HepG2 (cell line): Measurements from ENCODE around the gene PRKCE. TPM values are rescaled to one million over a fixed set of nuclear protein-coding genes. Genes with fewer than 3 reads are reported as not detected.

ENCODE experiments used
- ATAC-seq: fragments of 200-7000 bp; cut with Tn5 transposase; 3 replicates; pipeline ENCODE4 v1.9.1; 2020; ENCODE audit warnings: mild to moderate bottlenecking, moderate library complexity
- BruUV-seq: library from RNA; stranded (reverse); fragments of 400-500 nt; replicated peaks from 2 replicates; lab custom pipeline; 2021; lab: Mats Ljungman, UMichigan
- CTCF ChIA-PET: fragments of 300-600 bp; formaldehyde crosslinking; extraction: SDS; loops from one replicate; lab custom pipeline; 2021; ENCODE audit warnings: low total read pairs, inconsistent platforms, low intra/inter-chr PET ratio; lab: Yijun Ruan, JAX
- POLR2A ChIA-PET: fragments of 350-600 bp; sonication (Branson Sonifier 250); formaldehyde crosslinking; loops from one replicate; lab custom pipeline; 2020; ENCODE audit warnings: antibody characterized with exemption, inconsistent platforms; lab: Yijun Ruan, JAX
- DNase-seq: peaks from one replicate; pipeline ENCODE4 v3.0.0-alpha.2; 2015; ENCODE audit warnings: low spot score
- FAIRE-seq: peaks from 3 replicates; lab custom pipeline; 2011; peaks lifted over from hg19 to GRCh38; lab: Jason Lieb, UNC
- H2AFZ ChIP-seq: one replicate; pipeline ENCODE4 v1.6.1; 2011; ENCODE audit warnings: low read length, inconsistent platforms
- H3K27ac ChIP-seq: fragments of 300-600 bp; 3 replicates; pipeline ENCODE4 v1.8.0; 2011; ENCODE audit warnings: mixed run types, mild to moderate bottlenecking, mixed read lengths, low read length, inconsistent platforms; ENCODE audit not compliant: insufficient read depth; ENCODE audit errors: extremely low read length
- H3K27me3 ChIP-seq, 2 experiments: fragments of 200-600 bp in 1 of 2; 2 replicates in 1 of 2; 3 replicates in 1 of 2; pipeline versions ENCODE4 v1.6.0 to v1.8.0; 2011; ENCODE audit warnings: low read length in 2 of 2, mild to moderate bottlenecking in 2 of 2, moderate library complexity in 2 of 2, inconsistent platforms in 1 of 2; ENCODE audit not compliant: insufficient read depth in 2 of 2, control insufficient read depth in 1 of 2
- H3K36me3 ChIP-seq, 2 experiments: fragments of 200-600 bp in 1 of 2; replicated peaks in 1 of 2; 2 replicates in 1 of 2; 3 replicates in 1 of 2; pipeline versions ENCODE4 v1.5.1 to v1.8.0; 2011; ENCODE audit warnings: low read length in 2 of 2, inconsistent platforms in 1 of 2; ENCODE audit not compliant: insufficient read depth in 2 of 2, control insufficient read depth in 1 of 2
- H3K4me1 ChIP-seq: 2 replicates; pipeline ENCODE4 v1.5.1; 2012; ENCODE audit warnings: low read length, inconsistent platforms; ENCODE audit not compliant: insufficient read depth
- H3K4me2 ChIP-seq: 2 replicates; pipeline ENCODE4 v1.6.0; 2011; ENCODE audit warnings: low read depth, low read length, inconsistent platforms
- H3K4me3 ChIP-seq, 3 experiments: fragments of 200-600 bp in 1 of 3; sonication (generic), shearing (Covaris generic) in 1 of 3; replicated peaks in 1 of 3; 2 replicates each; pipeline ENCODE4 v1.5.1; 2011 to 2016; ENCODE audit warnings: low read length in 3 of 3, inconsistent platforms in 2 of 3, low read depth in 2 of 3, mild to moderate bottlenecking in 2 of 3, control low read depth in 1 of 3, mixed read lengths in 1 of 3; ENCODE audit not compliant: insufficient read depth in 1 of 3
- H3K79me2 ChIP-seq: one replicate; pipeline ENCODE4 v1.6.1; 2011; ENCODE audit warnings: low read length, inconsistent platforms; ENCODE audit not compliant: insufficient read depth
- H3K9ac ChIP-seq: 2 replicates; pipeline ENCODE4 v1.6.0; 2011; ENCODE audit warnings: mild to moderate bottlenecking, low read depth, low read length, inconsistent platforms; ENCODE audit not compliant: insufficient read depth
- H3K9me3 ChIP-seq: 2 replicates; pipeline ENCODE4 v1.5.1; 2012; ENCODE audit warnings: mild to moderate bottlenecking, low read length
- H4K20me1 ChIP-seq: 2 replicates; pipeline ENCODE4 v1.6.0; 2011; ENCODE audit warnings: inconsistent platforms, mild to moderate bottlenecking, low read length, moderate library complexity; ENCODE audit not compliant: insufficient read depth
- HIVEP1 ChIP-seq: sonication (generic); formaldehyde crosslinking; IDR thresholded peaks from 2 replicates; pipeline ENCODE4 v1.4.0; 2020; ENCODE audit warnings: mild to moderate bottlenecking, missing genetic modification reagents
- MYC ChIP-seq: sonication (generic); formaldehyde crosslinking; IDR thresholded peaks from 2 replicates; pipeline ENCODE4 v1.9.0; 2021; ENCODE audit warnings: missing genetic modification reagents, borderline replicate concordance
- MYNN ChIP-seq: sonication (generic); formaldehyde crosslinking; IDR thresholded peaks from 2 replicates; pipeline ENCODE4 v1.4.0; 2020; ENCODE audit warnings: mild to moderate bottlenecking, low read depth, missing genetic modification reagents
- TAF1 ChIP-seq: sonication (generic); formaldehyde crosslinking; IDR thresholded peaks from 2 replicates; pipeline ENCODE4 v1.4.0; 2020; ENCODE audit warnings: missing genetic modification reagents
- ZNF276 ChIP-seq: sonication (generic); formaldehyde crosslinking; IDR thresholded peaks from 2 replicates; pipeline ENCODE4 v1.4.0; 2020; ENCODE audit warnings: mild to moderate bottlenecking, low read depth, missing genetic modification reagents
- ZNF572 ChIP-seq: sonication (generic); formaldehyde crosslinking; IDR thresholded peaks from 2 replicates; pipeline ENCODE4 v1.5.1; 2020; ENCODE audit warnings: mild to moderate bottlenecking, missing genetic modification reagents
- ZNF678 ChIP-seq: sonication (generic); formaldehyde crosslinking; IDR thresholded peaks from 2 replicates; pipeline ENCODE4 v1.4.0; 2020; ENCODE audit warnings: mild to moderate bottlenecking, missing genetic modification reagents
- WGBS: methylation state at CpG from one replicate; pipeline ENCODE4 v1.1.6; 2017; ENCODE audit warnings: low lambda C conversion rate; 5-methylcytosine and 5-hydroxymethylcytosine counted together
- in situ Hi-C: cut with HindIII; loops from 2 replicates; pipeline ENCODE4 v1.10.0; 2017; ENCODE audit warnings: low pct_unique_long_range_greater_than_20kb; ENCODE audit not compliant: extremely low pct_ligation_motif_present
- intact Hi-C: fragments of 100-400 bp; cut with micrococcal nuclease; formaldehyde crosslinking; loops from one replicate; pipeline ENCODE4 v1.10.0; 2022; ENCODE audit not compliant: unreplicated experiment
- polyA plus RNA-seq, 8 experiments: library from polyadenylated mRNA; depleted of rRNA in 3 of 8; stranded (reverse) in 7 of 8; unstranded in 1 of 8; fragments of >200 nt; fragmentation: Illumina TruSeq in 4 of 8; extraction: Trizol in 4 of 8; gene quantifications; 2 replicates each; pipeline versions ENCODE4 v1.2.1 to v1.2.3, GENCODE V29; 2011 to 2016; ENCODE audit warnings: low read depth in 4 of 8, missing spikeins in 1 of 8, mixed read lengths in 1 of 8; ENCODE audit not compliant: insufficient read depth in 1 of 8
- total RNA-seq, 5 experiments: library from RNA; depleted of rRNA; stranded (reverse); fragments of >200 nt; fragmentation: Illumina TruSeq; extraction: Trizol; gene quantifications; 2 replicates each; pipeline ENCODE4 v1.2.3, GENCODE V29; 2016; ENCODE audit warnings: low read depth in 1 of 5
- TF ChIP-seq, protein P1 (sequence below): sonication (generic); formaldehyde crosslinking; IDR thresholded peaks from 2 replicates; pipeline ENCODE4 v1.8.1; 2022; ENCODE audit warnings: low read depth, mild to moderate bottlenecking, missing genetic modification reagents
- TF ChIP-seq, protein P2 (sequence below): IDR thresholded peaks from 2 replicates; pipeline ENCODE4 v1.6.1; 2016; ENCODE audit warnings: missing compliant biosample characterization, missing genetic modification reagents, borderline replicate concordance
- TF ChIP-seq, protein P3 (sequence below): sonication (generic); formaldehyde crosslinking; IDR thresholded peaks from 2 replicates; pipeline ENCODE4 v1.4.0; 2020; ENCODE audit warnings: missing genetic modification reagents

PRKCE gene
- total and polyA plus RNA-seq, 2 of the 13 experiments (the other 11 are each of a cell fraction or from before 2014, with no cell fraction given), result 1.0 to 3.9 TPM

GRCh38 chr2:45652090-45653031 lies 886 bp downstream of the PRKCE start:
- Histone ChIP-seq H3K9me3 (no peaks in the 10 kb centered on the region), H4K20me1 (no peaks in the 10 kb centered on the region), H3K4me3 (peak overlapping the region; percentile 80 to 89 (median 82)), H3K4me2 (peak overlapping the region; percentile 94), H3K27ac (no peak overlapping the region), H3K79me2 (no peaks in the 10 kb centered on the region), H3K9ac (no peak overlapping the region), H3K4me1 (peaks cover 42% of the 10 kb centered on the region), H3K36me3 (no peaks in the 10 kb centered on the region), H3K27me3 (peaks cover 0 to 15% of the 10 kb centered on the region in 2 experiments; a peak in 2 of 5 replicates), H2AFZ (no peak overlapping the region)
- in situ Hi-C loops (no loop called here), intact Hi-C loops (no loop called here)
- BruUV-seq, result no TSS peak
- DNase-seq (no peak), ATAC-seq (no peak), FAIRE-seq (no peak)
- ChIA-PET CTCF (no interaction called here), POLR2A (interaction anchor here (0.6 kb wide), 1 partner anchor 28 kb away, joined by 3 read pairs; no protein-coding TSS in a partner anchor)
- 71% methylated on average over 48 of the region's 53 CpGs for WGBS
- TF ChIP-seq MYC (CRISPR knock-in tag), result no peak
- TF ChIP-seq, protein P1, sequence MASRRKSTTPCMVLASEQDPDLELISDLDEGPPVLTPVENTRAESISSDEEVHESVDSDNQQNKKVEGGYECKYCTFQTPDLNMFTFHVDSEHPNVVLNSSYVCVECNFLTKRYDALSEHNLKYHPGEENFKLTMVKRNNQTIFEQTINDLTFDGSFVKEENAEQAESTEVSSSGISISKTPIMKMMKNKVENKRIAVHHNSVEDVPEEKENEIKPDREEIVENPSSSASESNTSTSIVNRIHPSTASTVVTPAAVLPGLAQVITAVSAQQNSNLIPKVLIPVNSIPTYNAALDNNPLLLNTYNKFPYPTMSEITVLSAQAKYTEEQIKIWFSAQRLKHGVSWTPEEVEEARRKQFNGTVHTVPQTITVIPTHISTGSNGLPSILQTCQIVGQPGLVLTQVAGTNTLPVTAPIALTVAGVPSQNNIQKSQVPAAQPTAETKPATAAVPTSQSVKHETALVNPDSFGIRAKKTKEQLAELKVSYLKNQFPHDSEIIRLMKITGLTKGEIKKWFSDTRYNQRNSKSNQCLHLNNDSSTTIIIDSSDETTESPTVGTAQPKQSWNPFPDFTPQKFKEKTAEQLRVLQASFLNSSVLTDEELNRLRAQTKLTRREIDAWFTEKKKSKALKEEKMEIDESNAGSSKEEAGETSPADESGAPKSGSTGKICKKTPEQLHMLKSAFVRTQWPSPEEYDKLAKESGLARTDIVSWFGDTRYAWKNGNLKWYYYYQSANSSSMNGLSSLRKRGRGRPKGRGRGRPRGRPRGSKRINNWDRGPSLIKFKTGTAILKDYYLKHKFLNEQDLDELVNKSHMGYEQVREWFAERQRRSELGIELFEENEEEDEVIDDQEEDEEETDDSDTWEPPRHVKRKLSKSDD, result no peak
- TF ChIP-seq TAF1, result no peak
- no peak for TF ChIP-seq MYNN
- TF ChIP-seq, protein P2, sequence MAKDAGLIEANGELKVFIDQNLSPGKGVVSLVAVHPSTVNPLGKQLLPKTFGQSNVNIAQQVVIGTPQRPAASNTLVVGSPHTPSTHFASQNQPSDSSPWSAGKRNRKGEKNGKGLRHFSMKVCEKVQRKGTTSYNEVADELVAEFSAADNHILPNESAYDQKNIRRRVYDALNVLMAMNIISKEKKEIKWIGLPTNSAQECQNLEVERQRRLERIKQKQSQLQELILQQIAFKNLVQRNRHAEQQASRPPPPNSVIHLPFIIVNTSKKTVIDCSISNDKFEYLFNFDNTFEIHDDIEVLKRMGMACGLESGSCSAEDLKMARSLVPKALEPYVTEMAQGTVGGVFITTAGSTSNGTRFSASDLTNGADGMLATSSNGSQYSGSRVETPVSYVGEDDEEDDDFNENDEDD (CRISPR knock-in tag), result no peak
- TF ChIP-seq ZNF572, result no peak
- TF ChIP-seq ZNF276 (CRISPR knock-in tag), result peak; percentile 25; the same call in 1 of the 2 replicates
- TF ChIP-seq, protein P3, sequence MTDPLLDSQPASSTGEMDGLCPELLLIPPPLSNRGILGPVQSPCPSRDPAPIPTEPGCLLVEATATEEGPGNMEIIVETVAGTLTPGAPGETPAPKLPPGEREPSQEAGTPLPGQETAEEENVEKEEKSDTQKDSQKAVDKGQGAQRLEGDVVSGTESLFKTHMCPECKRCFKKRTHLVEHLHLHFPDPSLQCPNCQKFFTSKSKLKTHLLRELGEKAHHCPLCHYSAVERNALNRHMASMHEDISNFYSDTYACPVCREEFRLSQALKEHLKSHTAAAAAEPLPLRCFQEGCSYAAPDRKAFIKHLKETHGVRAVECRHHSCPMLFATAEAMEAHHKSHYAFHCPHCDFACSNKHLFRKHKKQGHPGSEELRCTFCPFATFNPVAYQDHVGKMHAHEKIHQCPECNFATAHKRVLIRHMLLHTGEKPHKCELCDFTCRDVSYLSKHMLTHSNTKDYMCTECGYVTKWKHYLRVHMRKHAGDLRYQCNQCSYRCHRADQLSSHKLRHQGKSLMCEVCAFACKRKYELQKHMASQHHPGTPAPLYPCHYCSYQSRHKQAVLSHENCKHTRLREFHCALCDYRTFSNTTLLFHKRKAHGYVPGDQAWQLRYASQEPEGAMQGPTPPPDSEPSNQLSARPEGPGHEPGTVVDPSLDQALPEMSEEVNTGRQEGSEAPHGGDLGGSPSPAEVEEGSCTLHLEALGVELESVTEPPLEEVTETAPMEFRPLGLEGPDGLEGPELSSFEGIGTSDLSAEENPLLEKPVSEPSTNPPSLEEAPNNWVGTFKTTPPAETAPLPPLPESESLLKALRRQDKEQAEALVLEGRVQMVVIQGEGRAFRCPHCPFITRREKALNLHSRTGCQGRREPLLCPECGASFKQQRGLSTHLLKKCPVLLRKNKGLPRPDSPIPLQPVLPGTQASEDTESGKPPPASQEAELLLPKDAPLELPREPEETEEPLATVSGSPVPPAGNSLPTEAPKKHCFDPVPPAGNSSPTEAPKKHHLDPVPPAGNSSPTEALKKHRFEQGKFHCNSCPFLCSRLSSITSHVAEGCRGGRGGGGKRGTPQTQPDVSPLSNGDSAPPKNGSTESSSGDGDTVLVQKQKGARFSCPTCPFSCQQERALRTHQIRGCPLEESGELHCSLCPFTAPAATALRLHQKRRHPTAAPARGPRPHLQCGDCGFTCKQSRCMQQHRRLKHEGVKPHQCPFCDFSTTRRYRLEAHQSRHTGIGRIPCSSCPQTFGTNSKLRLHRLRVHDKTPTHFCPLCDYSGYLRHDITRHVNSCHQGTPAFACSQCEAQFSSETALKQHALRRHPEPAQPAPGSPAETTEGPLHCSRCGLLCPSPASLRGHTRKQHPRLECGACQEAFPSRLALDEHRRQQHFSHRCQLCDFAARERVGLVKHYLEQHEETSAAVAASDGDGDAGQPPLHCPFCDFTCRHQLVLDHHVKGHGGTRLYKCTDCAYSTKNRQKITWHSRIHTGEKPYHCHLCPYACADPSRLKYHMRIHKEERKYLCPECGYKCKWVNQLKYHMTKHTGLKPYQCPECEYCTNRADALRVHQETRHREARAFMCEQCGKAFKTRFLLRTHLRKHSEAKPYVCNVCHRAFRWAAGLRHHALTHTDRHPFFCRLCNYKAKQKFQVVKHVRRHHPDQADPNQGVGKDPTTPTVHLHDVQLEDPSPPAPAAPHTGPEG, result no peak
- 0 out of 2 replicates have a peak, but pooled peaks have one; percentile 44 for TF ChIP-seq ZNF678 (CRISPR knock-in tag)
- no peak for TF ChIP-seq HIVEP1 (CRISPR knock-in tag)
